Glomerular endothelial cell (primary cell): ENCODE measurements around the gene LIPN. TPM values are rescaled to one million over a fixed set of nuclear protein-coding genes. Genes with fewer than 3 reads are reported as not detected.

Experiments
- DNase-seq: peaks from one replicate; pipeline ENCODE4 v3.0.0-alpha.2; 2011; ENCODE audit warnings: low read depth, low spot score; ENCODE audit errors: extremely low read depth
- total RNA-seq: library from RNA; depleted of rRNA; stranded (reverse); fragments of >200 nt; gene quantifications from 2 replicates; pipeline ENCODE4 v1.2.3, GENCODE V29; 2015

Gene LIPN
- total RNA-seq, 1 donor from 2014 or later, result not detected

- DNase-seq, result no peak
Observed at GRCh38 chr10:88782222-88782621, 22.4 kb downstream of the LIPN start.

- no peak for DNase-seq
Observed at GRCh38 chr10:88783724-88784123, 23.9 kb downstream of the LIPN start.

GRCh38 chr10:88786032-88786770 lies 26.4 kb downstream of the LIPN start:
- DNase-seq, result no peak

GRCh38 chr10:88787463-88787862 lies 27.6 kb downstream of the LIPN start:
- DNase-seq, result no peak

GRCh38 chr10:88788924-88789323 lies 29.1 kb downstream of the LIPN start:
- DNase-seq, result no peak

GRCh38 chr10:88791924-88792323 lies 32.1 kb downstream of the LIPN start:
- no peak for DNase-seq

- no peak for DNase-seq
Observed at GRCh38 chr10:88792661-88793060, 32.8 kb downstream of the LIPN start.

- no peak for DNase-seq
Observed at GRCh38 chr10:88793712-88794299, 34.0 kb downstream of the LIPN start.

- DNase-seq, result no peak
Observed at GRCh38 chr10:88794731-88795130, 34.9 kb downstream of the LIPN start.

- DNase-seq, result no peak
Observed at GRCh38 chr10:88800152-88801125, 40.6 kb downstream of the LIPN start.

GRCh38 chr10:88802523-88803285 lies 42.9 kb downstream of the LIPN start, which contains the start of gene LIPM:
TSS of gene LIPM (plus strand) at chr10:88802730. CDS start at chr10:88802897, 167 bp downstream.
- no peak for DNase-seq

- no peak for DNase-seq
Observed at GRCh38 chr10:88803641-88804040, 43.8 kb downstream of the LIPN start.

- no peak for DNase-seq
Observed at GRCh38 chr10:88804083-88804812, 44.4 kb downstream of the LIPN start.

- DNase-seq, result no peak
Observed at GRCh38 chr10:88805361-88805760, 45.5 kb downstream of the LIPN start.

GRCh38 chr10:88805924-88806323 lies 46.1 kb downstream of the LIPN start:
- DNase-seq, result no peak

GRCh38 chr10:88809621-88810020 lies 49.8 kb downstream of the LIPN start:
- no peak for DNase-seq

GRCh38 chr10:88810196-88810961 lies 50.6 kb downstream of the LIPN start:
- DNase-seq, result peak; percentile 18

GRCh38 chr10:88813200-88813599 lies 53.4 kb downstream of the LIPN start:
- DNase-seq, result no peak

GRCh38 chr10:88819290-88819689 lies 59.5 kb downstream of the LIPN start:
- DNase-seq, result no peak
